Activated CD4-positive, CD25-positive, alpha-beta regulatory T cell treated with anti-CD3 and anti-CD28 coated beads, Interleukin-2, amount 50 U/mL, for 24 hours (primary cell): ENCODE data around the gene SNX25.
"Not testable (repeated sequence)": the region's sequence is repeated elsewhere in the genome, so short reads cannot be mapped to it uniquely, and the experiment has no call there.

Experiments
- ATAC-seq, 2 donors: fragments of 150-1000 bp; cut with Tn5 transposase; one replicate each; pipeline ENCODE4 v1.10.0; 2021; ENCODE audit warnings: mild to moderate bottlenecking in 1 of 2, moderate library complexity in 1 of 2

Gene SNX25

DNA sequence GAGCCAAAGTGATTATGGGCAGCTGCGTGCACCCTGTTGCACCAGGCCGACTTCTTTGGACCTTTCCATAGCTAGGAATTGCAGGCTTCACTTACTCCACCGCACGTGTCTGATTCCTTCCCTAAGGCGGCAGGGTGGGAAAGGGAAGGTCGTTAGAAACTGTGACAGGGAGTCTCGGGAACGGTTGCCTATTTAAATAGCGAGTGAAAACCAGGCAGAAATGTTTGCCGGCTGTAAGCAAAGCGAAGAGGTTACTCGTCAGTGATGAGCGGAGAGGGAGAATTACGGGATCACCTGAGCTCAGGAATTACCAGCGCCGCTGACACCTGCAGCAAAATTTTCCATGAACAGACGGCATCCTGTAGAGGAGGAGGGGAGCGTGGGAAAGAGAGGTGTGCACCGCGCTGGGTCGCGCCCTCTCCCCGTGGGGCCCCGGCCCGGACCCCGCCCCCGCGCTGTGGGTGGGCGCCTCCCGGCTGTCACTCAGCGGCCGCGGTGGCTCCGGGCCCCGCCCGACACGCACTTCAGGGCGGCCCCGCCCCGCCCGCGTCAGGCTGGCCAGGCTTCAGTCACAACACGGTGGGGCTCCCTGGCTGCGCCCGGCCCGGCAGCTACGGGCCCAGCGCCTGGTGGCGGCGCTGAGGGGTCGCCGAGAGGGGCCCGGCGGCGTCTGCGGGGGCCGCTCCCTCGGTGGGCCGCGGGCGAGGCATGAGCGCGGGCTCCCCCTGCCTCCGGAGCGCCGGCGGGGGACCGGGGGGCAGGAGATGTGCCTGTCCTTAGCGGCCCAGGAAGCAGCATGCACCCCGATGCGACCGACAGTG is at the start of gene SNX25:
SNX25 (plus strand) TSS at position 568 of the 821 bp plus-strand sequence; CDS start at position 797, 229 bp downstream.
- peak; percentile 96 for ATAC-seq

DNA sequence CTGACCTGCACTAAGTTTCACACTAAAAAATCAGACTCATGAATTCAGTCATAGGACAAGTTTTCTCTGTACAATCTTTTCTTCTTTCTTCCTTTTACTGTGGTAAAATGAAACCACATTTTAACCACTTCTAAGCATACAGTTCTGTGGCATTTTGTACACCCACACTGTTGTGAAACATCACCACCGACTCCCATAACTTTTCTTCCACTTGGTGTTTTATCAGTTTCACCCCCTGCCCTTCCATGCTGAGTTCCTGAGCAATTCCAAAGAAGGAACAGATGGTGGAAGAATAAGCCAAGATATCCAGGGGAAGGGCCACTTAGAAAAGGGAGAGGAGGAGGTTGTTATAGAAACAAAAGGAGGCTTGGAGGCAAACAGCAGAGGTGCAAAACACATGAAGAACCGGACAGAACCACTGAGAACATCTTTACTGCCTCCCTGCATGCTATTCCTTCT is 43.8 kb upstream of the SNX25 start:
- ATAC-seq, result peak; percentile 92 to 94

DNA sequence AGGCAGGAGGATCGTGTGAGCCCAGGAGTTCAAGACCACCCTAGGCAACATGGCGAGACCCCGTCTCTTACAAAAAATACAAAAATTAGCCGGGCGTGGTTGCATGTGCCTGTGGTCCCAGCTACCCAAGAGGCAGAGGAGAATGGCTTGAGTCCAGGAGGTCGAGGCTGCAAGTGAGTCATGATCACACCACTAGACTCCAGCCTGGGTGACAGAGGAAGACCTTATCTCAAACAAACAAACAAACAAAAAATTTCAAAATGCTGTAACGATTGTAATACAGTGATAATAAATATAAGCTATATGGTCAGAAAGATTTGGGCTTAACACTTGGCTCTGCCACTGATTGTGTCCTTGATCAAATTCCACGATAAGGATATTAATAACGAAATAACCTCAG is 42.2 kb upstream of the SNX25 start:
- ATAC-seq, result no peak

DNA sequence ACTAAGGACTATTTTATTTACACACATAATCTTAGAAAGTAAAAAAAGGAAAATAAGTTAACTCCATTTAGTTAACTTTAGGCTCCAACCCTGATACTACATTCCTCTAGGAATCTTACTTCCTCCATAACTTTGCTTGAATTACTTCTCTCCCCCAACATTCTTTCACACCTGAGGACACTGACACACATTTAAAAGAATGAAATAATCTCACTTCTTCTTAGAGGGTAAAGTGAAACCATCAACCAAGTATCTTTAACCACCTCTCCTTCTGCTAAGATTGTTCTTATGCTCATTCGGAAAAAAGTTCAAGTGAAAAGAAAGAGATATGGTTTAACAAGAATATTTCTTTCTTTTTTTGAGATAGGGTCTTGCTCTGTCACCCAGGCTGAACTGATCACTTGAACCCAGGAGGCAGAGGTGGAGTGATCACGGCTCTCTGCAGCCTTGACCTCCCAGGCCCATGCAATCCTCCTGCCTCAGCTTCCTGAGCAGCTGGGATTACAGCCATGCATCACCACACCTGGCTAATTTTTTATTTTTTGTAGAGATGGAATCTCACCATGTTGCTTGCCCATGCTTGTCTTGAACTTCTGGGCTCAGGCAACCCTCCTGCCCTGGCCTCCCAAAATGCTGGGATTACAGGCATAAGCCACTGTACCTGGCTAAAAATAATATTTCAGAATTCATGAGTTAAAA is 37.9 kb upstream of the SNX25 start:
- ATAC-seq, result no peak

DNA sequence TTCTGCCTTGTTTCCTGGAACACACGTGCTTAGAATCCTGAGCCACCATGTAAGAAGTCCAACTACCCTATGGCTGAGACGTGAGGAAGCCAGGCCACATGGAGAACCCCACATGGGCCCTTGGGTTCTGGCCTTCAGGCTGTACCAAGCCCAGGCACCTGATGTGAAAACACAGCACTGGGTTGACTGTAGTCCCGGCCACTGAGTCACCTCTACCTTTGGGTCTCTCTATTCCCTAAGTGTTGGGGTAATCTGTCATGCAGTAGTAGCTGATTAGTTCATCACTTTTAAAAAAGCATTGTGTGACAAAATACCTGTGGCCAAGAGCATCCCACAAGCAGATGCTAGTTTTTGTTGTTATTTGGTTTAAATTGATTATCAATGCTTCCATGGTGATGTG is 29.9 kb upstream of the SNX25 start:
- ATAC-seq, result peak in 1 of 2 donors; percentile 41

DNA sequence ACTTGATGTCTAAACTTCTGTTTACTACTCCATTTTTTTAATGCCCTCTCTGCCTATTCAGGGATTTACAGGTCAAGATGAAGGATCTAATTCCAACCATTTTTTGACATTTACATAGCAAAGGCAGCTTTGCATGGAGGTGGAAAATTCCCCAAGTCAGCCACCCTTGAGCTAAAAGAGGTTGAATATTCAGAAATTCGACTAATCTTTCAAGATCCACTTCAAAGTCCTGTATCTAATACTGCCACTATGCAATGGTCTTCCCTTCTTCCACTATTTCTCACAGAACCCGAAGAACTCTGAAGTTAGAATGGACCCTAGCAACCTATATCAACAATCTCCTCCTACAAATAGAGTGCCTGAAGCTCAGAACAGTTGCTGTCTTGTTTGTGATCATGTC is 27.2 kb upstream of the SNX25 start:
- no peak for ATAC-seq

DNA sequence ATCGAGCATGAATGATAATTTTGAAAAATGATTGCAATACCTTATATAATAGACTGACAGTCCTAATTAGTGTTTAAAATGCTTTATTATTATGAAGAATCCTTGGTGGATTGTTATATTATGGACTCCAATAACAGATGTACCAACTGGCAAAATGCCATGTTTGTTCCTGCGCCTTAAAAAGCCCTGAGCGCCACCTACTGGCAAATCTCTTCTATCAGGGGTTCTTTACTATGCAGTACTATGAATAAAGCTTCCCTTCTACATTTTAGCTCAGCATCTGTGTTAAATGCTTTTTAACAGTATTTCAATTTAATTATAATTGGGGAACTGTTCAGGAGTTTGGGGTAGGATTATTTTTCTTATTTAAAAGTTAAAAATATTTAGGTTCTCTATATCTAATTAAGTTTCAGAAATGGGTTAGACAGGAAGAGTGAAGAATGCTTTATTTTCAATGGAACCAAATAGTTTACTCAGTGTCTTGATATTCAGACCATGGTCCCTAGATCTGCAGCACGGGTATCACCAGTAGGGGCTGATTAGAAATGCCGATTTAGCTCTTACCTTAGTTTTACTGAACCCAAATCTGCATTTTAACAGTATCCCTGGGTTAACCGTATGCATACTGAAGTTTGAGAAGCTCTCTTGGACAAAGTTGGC is 25.6 kb upstream of the SNX25 start:
- peak; percentile 60 to 64 for ATAC-seq

DNA sequence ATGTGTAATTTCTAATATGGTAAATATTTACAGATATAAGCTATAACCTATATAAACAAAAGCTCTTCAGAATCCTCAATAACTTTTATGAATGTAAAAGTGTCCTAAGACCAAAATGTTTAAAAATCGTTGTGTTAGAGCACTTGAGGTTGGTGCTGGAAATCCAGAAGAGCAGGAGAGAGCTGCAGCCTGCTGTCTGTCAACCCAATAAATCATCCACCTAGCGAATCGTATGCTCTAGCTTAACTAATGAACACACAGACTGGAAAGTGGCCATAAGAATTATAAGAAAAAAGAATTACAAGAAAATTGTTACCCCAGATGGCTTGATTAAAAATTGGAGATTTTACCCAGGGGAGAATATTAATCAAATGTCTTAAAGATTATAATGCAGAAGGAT is 22.6 kb upstream of the SNX25 start:
- ATAC-seq, result no peak

DNA sequence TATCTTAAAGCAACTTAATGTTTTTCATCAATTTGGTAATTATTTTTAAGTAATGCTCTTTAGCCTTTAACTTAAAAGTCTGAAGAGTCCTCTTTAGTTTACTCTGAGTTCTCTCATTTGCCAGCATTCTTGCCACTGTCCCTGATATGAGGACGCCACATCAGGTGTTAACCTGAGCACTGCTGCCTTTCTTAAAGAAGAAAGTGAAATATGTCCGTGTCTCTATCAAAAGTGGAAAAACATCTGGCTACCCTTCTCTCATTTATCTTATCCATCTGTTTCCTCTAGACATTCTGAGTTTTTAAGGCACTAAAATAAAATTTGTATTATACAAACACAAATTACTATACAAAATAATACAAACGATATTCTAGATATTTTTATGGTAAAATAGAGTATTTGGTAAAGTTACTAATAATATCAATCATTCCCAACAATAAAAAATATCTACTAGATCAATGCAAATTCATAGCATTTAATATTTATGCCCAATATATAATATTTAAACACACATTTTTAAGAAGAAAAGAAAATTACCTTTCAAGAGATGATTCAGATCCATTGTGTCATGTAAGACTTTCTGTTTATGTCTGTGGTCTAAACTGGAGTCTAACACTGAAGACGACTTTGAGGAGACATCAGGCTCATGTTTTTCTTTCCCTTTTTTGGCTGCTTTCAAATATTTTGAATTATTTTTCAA is 19.6 kb upstream of the SNX25 start:
- no peak for ATAC-seq

DNA sequence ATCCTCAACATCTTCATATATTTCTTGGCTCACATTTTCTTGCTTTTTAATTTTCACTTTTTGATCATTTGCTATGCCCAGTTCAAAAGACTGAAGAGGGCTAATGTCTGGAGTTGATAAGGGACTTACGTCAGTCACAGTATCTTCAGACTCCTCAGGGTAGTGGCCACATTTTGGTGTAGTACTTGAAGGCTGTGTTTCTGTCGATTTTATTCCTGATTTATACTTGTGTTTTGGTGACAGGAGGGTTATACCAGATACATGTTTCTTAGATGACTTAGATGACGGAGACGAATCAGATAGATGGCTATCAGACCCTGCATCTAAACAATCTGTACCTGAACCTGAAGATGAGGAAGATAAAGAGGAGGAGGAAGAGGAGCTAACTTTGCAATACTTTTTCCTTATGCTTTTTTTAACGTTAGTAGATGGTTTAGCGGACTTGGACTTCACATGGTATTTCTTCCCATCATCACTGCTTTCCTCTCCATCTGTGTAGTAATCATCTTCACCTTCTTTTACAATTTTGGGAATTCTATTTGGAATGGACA is 19.0 kb upstream of the SNX25 start:
- no peak for ATAC-seq

DNA sequence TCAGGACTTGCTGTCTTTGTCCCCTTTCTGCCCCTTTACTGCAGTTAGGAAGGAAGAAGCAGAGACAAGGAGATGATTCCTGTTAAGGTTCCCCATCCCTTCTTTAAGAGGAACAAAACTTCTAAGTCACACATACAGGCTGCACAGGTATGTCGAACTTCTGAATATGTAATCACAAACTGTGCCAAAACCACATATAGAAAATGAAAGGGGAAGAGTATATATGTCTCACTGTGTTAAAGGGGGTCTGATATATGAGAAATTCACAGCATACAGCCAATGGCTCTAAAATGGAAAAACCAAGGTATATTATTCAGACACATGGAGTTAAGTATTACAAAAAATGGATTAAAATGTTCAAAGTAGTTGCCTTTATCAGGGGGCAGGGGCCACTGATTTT is 17.3 kb upstream of the SNX25 start:
- peak in 1 of 2 donors; percentile 28 for ATAC-seq

DNA sequence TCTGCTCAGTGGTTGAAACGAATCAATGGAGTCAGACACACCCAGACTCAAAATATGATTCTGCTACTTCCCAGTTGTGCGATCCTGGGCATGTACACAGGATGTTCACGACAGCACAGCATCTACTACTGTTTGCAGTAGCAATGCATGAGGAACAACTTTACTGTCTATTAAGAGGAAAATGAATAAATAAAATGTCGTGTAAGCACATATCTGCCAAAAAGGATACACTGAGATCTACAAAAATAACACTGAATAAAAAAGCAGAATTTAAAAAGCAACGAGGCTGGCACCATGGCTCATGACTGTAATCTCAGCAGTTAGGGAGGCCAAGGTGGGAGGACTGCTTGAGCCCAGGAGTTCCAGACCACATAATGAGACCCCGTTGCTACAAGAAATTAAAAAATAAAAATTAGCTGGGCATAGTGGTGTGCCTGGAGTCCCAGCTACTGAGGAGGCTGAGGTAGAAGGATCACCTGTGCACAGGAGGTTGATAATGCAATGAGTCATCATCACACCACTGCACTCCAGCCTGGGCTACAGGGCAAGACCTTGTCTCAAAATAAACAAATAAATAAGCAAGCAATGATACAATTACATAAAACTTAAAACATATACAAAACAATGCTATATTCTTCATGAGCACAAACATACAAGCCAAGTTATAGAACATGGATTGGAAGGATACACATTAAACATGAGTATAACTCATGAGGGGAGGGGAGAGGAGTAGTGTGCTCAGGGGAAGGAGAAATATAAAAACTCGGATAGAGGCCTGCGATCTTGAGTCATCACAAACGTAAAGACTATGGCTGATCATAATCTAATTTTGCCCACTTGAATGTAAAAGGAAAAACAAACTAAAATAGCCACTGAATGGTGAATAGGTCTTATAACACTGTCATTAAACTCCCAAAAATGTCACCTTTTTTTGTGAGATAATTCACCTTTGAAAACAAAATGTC is 14.2 kb upstream of the SNX25 start:
- ATAC-seq, result no peak

DNA sequence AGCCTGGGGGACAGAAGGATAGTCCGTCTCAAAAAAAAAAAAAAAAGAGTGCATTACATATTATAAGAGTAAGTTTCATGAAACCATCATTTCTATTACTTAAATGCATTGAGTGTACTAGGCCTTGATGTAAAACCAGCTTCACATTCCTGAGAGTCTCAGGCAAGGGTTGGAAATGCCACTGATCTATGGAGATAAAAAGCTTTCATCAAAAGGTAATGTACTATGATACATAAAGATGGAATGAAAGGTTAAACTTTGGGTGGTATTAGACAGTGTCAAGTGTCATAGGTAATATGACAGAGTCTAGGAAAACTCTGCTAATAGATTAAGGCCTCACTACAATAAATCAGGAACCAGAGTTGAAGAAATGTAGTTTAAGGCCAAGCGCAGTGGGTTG is 13.0 kb upstream of the SNX25 start:
- no peak for ATAC-seq

DNA sequence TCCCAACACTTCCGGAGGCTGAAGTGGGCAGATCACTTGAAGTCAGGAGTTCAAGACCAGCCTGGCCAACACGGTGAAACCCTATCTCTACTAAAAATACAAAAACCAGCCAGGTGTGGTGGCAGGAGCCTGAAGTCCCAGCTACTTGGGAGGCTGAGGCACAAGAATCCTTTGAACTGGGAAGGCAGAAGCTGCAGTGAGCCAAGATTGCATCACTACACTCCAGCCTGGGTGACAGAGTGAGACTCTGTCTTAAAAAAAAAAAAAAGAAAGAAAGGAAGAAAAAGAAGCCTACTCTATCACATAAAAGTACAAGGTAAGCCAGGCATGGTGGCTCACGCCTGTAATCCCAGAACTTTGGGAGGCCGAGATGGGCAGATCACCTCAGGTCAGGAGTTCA is 11.2 kb upstream of the SNX25 start:
- not testable (repeated sequence) for ATAC-seq

DNA sequence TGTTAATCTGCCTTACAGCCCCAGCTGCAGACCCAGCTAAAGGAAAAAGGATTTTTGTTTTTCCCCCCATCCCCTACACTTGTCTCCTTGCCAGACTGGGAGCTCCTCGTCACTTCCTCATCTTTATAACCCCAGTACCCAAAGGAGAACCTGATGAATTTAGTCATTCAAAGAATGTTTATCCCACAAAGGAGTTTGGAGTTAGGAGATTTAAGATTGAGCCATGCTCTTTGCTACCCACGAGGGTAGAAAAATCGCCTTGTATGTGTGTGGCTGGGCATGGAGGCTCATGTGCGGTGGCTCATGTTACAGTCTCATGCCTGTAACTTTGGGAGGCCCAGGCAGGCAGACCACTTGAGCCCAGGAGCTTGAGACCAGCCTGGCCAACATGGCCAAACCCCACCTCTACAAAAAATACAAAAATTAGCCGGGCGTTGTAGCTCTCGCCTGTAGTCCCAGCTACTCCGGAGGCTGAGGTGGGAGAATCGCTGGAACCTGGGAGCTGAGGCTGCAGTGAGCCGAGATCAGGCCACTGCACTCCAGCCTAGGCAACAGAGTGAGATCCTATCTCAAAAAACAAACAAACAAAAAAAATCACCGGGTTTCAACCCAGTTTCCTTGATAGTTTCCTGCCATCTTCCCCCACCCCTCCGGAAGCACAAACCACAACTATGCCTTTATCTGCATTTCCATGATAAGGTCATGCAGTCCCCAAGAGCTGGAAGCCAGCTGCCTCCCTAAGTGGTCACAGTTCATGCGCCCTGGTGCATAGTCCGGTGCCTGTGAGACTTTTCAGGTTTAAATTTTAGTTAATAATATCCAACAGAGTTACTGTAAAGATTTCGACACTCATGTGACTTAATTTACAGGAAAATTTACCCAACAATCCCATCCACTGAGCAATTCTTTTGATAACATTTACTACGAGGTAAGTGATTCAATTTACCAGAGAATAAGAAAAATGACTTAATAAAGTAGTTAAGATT is 7.1 kb upstream of the SNX25 start:
- ATAC-seq, result no peak

DNA sequence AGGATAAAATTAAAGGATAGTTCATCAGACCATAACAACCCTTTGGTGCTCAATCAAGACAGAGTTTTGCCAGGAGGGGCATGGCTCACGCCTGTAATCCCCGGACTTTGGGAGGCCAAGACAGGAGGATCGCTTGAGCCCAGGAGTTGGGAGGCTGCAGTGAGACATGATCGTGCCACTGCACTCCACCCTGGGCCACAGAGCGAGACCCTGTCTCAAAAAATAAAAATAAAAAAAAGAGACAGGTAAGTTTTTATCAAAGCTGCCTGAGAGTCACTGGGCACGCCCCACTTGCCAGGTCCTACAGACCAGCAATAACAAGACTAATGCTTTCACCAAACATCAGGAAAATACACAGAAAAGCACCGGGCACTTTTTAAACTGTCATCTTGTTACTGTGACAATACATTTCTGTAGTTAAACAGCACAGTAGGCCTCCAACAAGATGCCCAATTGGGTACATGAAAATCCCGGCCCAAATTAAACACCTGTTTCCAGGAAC is 6.4 kb upstream of the SNX25 start:
- ATAC-seq, result peak; percentile 1 to 4

DNA sequence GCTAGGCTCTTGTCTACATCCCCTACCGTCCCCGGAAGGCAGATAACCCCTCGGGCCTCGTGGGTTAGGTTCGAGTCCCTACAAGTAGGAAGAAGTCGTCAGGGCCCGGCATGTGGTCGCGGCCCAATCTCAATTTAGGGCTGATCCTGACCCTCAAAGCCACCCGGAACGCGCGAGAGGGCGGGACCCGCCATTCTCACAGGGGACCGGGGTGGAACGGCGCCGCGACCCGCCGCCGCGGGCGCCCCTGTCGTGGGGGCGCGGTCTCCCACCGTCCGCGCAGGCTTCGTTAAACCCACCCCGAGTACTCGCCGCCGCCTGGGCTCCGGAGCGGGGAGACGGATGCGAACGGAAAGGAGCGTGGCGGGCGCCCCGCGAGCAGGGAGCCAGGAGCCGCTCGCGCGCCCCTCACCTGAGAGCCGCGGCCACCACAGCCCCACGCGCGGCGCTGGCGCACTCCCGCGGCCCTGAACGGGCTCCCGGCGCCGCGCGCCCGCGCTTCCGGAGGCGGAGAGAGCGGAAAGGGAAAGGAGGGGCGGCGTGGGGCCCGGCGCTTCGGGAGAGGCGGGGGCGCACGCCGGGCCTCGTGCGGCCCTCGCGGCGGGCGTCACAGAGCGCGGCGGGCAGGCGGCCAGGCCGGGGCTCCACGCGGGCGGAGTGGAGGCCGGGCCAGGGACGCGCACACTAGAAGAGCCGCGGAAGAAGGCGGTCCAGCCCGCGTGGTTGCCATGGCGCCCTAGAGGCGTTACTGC is 5.7 kb upstream of the SNX25 start, which contains the start of gene CFAP97:
CFAP97 (minus strand) TSS at position 515 of the 752 bp plus-strand sequence. CDS start 12,804 bp downstream, outside the sequence.
- ATAC-seq, result peak; percentile 91 to 92

DNA sequence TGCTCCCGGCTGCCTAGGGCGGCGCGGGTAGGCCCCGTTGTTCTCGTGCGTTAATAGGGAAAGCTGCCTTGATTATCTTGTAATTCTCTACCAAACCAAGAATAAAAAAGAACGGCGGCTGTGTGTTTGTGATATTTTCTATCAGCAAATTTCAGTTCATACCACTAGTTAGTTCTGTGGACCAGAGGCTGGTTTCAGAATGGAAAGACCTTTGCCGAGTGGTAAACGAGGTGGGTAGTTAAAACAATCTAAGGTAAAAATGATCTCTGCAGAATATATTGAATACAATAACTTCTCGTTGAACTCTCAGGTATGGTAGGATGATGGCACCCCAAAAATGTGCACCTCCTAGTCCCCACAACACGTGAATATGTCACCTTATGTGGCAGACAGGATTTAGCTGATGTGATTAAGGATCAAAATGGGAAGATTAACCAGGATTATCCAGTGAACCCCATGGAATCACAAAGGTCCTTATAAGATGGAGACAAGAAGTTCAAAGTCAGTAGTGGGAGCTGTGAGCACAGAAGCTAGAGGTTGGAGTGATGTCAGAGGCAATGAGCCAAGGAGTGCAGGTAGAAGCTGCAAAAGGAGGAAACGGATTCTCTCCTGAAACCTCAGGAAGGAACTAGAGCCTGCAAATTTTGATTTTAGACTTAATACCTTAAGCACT is 5.0 kb upstream of the SNX25 start:
- no peak for ATAC-seq
